Measurements from ENCODE around the gene NNMT. TPM values are rescaled to one million over a fixed set of nuclear protein-coding genes. Genes with fewer than 3 reads are reported as not detected.
A peak's percentile ranks its signal among the peaks of the same experiment; 100 is the strongest.

NNMT gene
- total and polyA plus RNA-seq, 9 of the 15 experiments (the other 6 are each of a cell fraction or from before 2014, with no cell fraction given) = 6.1 to 15.0 (median 11.2) TPM

GRCh38 chr11:114307524-114308203, 11.5 kb downstream of the NNMT start (continued):
- peak; percentile 59 for TF ChIP-seq VEZF1 (CRISPR knock-in tag; IDR thresholded peaks at IDR 0.05)
- no peak for TF ChIP-seq RBBP5 (IDR thresholded peaks at IDR 0.05; ENCODE audit: borderline replicate concordance, insufficient read depth, low read length, poor library complexity, severe bottlenecking)
- TF ChIP-seq ZFP30 (CRISPR knock-in tag; IDR thresholded peaks at IDR 0.05; ENCODE audit: borderline replicate concordance) = no peak
- 0 out of 2 replicates have a peak, but pooled peaks have one; percentile 23 for TF ChIP-seq ETV1 (tag; conservative IDR thresholded peaks at IDR 0.05; ENCODE audit: low read depth)
- no peak for TF ChIP-seq ZNF740 (CRISPR knock-in tag; IDR thresholded peaks at IDR 0.05)
- no peak for TF ChIP-seq ZNF740 (tag; IDR thresholded peaks at IDR 0.05)
- peak; percentile 51; the same call in 1 of the 2 replicates for TF ChIP-seq CBFA2T3 (IDR thresholded peaks at IDR 0.05)
- no peak for TF ChIP-seq NFATC3 (IDR thresholded peaks at IDR 0.05)
- peak; percentile 37; the same call in 1 of the 2 replicates for TF ChIP-seq CXXC5 (CRISPR knock-in tag; IDR thresholded peaks at IDR 0.05)
- TF ChIP-seq TEAD4 (IDR thresholded peaks at IDR 0.05; ENCODE audit: low read length) = peak; percentile 59; the same call in 1 of the 2 replicates
- no peak for TF ChIP-seq TEAD4 (CRISPR knock-in tag; IDR thresholded peaks at IDR 0.05; ENCODE audit: borderline replicate concordance)
- peak; percentile 31; the same call in 1 of the 2 replicates for TF ChIP-seq EP300 (IDR thresholded peaks at IDR 0.05; ENCODE audit: low read length)
- peak in 1 of 2 experiments; percentile 47; a peak in 1 of 4 replicates for TF ChIP-seq HDAC1 (IDR thresholded peaks at IDR 0.05)
- TF ChIP-seq PBX2 (CRISPR knock-in tag; IDR thresholded peaks at IDR 0.05; ENCODE audit: low read depth) = no peak
- no peak for TF ChIP-seq PBX2 (tag; conservative IDR thresholded peaks at IDR 0.05; ENCODE audit: low read depth)
- TF ChIP-seq CREB3L1 (IDR thresholded peaks at IDR 0.05; ENCODE audit: borderline replicate concordance, low read depth) = peak; percentile 69
- TF ChIP-seq EP400 (IDR thresholded peaks at IDR 0.05) = peak; percentile 66
- TF ChIP-seq TEAD1 (CRISPR knock-in tag; IDR thresholded peaks at IDR 0.05) = 0 out of 4 replicates have a peak, but pooled peaks of 1 of the 2 experiments have one; percentile 50
- peak in 1 of 2 experiments; percentile 29; a peak in 1 of 4 replicates for TF ChIP-seq FOXK2 (conservative IDR thresholded peaks at IDR 0.05 in 1 of 2, IDR thresholded peaks at IDR 0.05 in 1 of 2; ENCODE audit: low read depth in 2 of 2)
- TF ChIP-seq USF2 (CRISPR knock-in tag; IDR thresholded peaks at IDR 0.05) = peak; percentile 64

All from K562 (cell line).